GM23248 (cell line): ENCODE measurements around the gene PLXDC2.

Source experiments
- EZH2 ChIP-seq: fragments of 200-600 bp; sonication (generic); IDR thresholded peaks from 2 replicates; pipeline ENCODE4 v1.6.1; 2018; ENCODE audit warnings: antibody characterized with exemption, mild to moderate bottlenecking; ENCODE audit not compliant: insufficient read depth, poor library complexity, severe bottlenecking
- EZH2phosphoT487 ChIP-seq: fragments of 200-600 bp; sonication (generic); IDR thresholded peaks from 2 replicates; pipeline ENCODE4 v1.6.1; 2018; ENCODE audit warnings: antibody characterized with exemption, moderate library complexity, mild to moderate bottlenecking, low read depth; ENCODE audit not compliant: insufficient read depth

DNA sequence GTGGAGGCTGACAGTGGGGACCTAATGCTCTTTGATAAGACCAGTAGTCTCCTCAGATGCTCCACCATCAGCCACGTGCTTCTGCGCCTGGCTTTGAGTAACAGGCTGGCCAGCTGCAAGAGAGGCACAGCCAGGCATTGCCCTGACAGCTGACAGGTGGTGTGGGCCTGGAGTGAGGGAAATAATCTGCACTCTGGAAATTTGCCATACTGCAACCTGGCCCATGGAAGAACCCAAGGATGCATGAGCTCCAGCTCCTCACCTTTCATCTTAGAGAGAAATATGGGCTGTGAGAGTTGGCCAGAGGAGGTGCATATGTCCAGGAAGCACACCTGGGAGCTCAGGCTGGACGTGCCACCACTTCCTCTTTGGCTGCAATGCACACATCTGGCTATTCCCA, 118.9 kb downstream of the PLXDC2 start:
- TF ChIP-seq EZH2phosphoT487 (no peak), EZH2 (no peak)
